Esophagus (tissue), 2 donors: ENCODE results near the gene MAPK14. TPM values are rescaled to one million over a fixed set of nuclear protein-coding genes. Genes with fewer than 3 reads are reported as not detected.
"Not testable (repeated sequence)": the region's sequence is repeated elsewhere in the genome, so short reads cannot be mapped to it uniquely, and the experiment has no call there.

Source experiments
- H3K27ac ChIP-seq, 2 donors: one replicate each; pipeline ENCODE4 v1.5.1; 2013; ENCODE audit warnings: low read depth in 2 of 2, mild to moderate bottlenecking in 2 of 2, inconsistent platforms in 1 of 2, low read length in 1 of 2, moderate library complexity in 1 of 2
- H3K27me3 ChIP-seq, 2 donors: one replicate each; pipeline ENCODE4 v1.6.1; 2013; ENCODE audit warnings: low read length in 2 of 2, control low read depth in 1 of 2, mild to moderate bottlenecking in 1 of 2; ENCODE audit not compliant: insufficient read depth in 2 of 2, control insufficient read depth in 1 of 2
- H3K36me3 ChIP-seq, 2 donors: one replicate each; pipeline ENCODE4 v1.6.1; 2013; ENCODE audit warnings: low read length in 1 of 2; ENCODE audit not compliant: control insufficient read depth in 2 of 2, insufficient read depth in 2 of 2
- H3K4me1 ChIP-seq, 2 donors: one replicate each; pipeline ENCODE4 v1.6.1; 2013; ENCODE audit warnings: low read length in 1 of 2; ENCODE audit not compliant: control insufficient read depth in 2 of 2, insufficient read depth in 2 of 2
- H3K4me3 ChIP-seq, 2 donors: one replicate each; pipeline ENCODE4 v1.5.1; 2013; ENCODE audit warnings: low read length in 2 of 2, mild to moderate bottlenecking in 2 of 2, low read depth in 1 of 2, moderate library complexity in 1 of 2
- H3K9me3 ChIP-seq, 2 donors: one replicate each; pipeline ENCODE4 v1.6.1; 2013; ENCODE audit warnings: mild to moderate bottlenecking in 2 of 2, low read depth in 1 of 2, low read length in 1 of 2, moderate library complexity in 1 of 2; ENCODE audit not compliant: control insufficient read depth in 2 of 2, insufficient read depth in 1 of 2
- WGBS, 2 donors: extraction: QIAGEN DNeasy Blood & Tissue Kit; methylation state at CpG; one replicate each; pipeline ENCODE4 v1.1.7; 2013; 5-methylcytosine and 5-hydroxymethylcytosine counted together
- polyA plus RNA-seq, 2 donors: library from polyadenylated mRNA; stranded (reverse); fragments of 200-250 nt; gene quantifications; one replicate each; pipeline ENCODE4 v1.2.3, GENCODE V29; 2013
- donor health status: healthy with polysubstance abuse.
- donor health status: Bipolar disorder and iron deficiency.

The MAPK14 gene
- 10 to 100 TPM; 11.3 to 19.1 TPM for polyA plus RNA-seq

DNA sequence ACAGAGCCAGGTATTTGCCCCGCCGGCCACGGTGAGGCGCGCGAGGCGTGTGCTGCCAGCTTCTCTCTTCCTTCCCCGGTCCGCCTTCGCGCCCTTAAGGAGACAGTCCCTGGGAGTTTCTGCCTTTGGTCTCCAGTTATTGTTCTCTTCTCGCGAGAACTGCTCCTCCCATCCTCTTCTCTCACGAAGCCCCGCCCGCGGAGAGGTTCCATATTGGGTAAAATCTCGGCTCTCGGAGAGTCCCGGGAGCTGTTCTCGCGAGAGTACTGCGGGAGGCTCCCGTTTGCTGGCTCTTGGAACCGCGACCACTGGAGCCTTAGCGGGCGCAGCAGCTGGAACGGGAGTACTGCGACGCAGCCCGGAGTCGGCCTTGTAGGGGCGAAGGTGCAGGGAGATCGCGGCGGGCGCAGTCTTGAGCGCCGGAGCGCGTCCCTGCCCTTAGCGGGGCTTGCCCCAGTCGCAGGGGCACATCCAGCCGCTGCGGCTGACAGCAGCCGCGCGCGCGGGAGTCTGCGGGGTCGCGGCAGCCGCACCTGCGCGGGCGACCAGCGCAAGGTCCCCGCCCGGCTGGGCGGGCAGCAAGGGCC is at the start of gene MAPK14:
MAPK14 (plus strand) TSS at position 308 of the 587 bp plus-strand sequence. CDS start 350 bp downstream, outside the sequence.
- no peaks in the 10 kb centered on the region for H3K36me3 ChIP-seq

DNA sequence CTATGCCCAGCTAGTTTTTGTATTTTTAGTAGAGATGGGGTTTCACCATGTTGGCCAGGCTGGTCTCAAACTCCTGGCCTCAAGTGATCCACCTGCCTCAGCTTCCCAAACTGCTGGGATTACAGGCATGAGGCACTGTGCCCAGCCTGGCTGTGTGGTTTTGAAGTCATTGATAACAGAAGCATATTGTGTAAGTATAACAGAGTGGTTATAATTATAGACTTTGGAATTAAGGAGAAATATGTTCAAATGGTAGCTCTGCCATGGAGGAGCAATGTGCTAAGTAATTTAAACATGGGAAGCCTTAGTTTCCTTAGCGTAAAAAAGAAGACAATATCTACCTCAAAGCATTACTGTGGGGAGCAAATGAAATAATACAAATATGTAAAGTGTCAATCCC is 47.5 kb upstream of the MAPK14 start:
- not testable (repeated sequence) for H3K9me3 ChIP-seq, H3K36me3 ChIP-seq, H3K27me3 ChIP-seq, H3K4me1 ChIP-seq, H3K4me3 ChIP-seq, H3K27ac ChIP-seq
- 100% methylated on average over 1 of the region's 1 CpG for WGBS, 2 donors

More for the DNA sequence above, at the start of gene MAPK14:
- no peaks in the 10 kb centered on the region for H3K9me3 ChIP-seq
- peak within 1 kb of the TSS; percentile 91 to 97 for H3K27ac ChIP-seq
- no peaks in the 10 kb centered on the region for H3K27me3 ChIP-seq
- peak within 1 kb of the TSS; percentile 94 to 98 for H3K4me3 ChIP-seq
- no peaks in the 10 kb centered on the region for H3K4me1 ChIP-seq
- 0% methylated on average over 62 of the region's 62 CpGs for WGBS, 2 donors

DNA sequence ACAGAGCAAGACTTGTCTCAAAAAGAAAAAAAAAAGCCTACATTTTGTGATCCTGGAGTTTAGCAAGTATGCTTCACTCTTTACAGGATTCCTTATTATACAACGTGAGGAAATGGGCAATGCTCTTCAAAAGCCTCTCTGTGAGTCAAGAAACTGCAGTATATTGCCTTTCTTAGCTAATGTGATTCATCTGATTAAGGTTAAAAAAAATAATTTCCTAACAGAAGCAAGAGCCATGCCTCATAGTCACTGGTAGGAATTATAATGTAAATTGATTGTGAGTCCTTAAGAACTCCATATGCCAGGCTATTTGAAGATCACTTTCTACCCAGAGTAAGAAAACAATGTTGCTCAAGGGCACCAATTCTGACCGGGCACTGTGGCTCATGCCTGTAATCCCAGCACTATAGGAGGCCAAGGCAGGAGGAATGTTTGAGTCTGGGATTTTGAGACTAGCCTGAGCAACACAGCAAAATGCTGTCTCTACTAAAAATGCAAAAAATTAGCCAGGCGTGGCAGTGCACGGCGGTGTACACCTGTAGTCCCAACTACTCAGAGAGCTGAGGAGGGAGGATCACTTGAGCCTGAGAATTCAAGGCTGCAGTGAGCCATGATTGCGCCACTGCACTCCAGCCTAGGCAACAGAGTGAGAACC is 46.5 kb upstream of the MAPK14 start:
- no peak overlapping the region for H3K27ac ChIP-seq
- H3K27me3 ChIP-seq, result no peaks in the 10 kb centered on the region
- WGBS, 2 donors, result 89 to 91% methylated on average over 6 of the region's 6 CpGs
- H3K9me3 ChIP-seq, result no peaks in the 10 kb centered on the region
- no peaks in the 10 kb centered on the region for H3K36me3 ChIP-seq
- no peaks in the 10 kb centered on the region for H3K4me1 ChIP-seq
- no peak overlapping the region for H3K4me3 ChIP-seq

DNA sequence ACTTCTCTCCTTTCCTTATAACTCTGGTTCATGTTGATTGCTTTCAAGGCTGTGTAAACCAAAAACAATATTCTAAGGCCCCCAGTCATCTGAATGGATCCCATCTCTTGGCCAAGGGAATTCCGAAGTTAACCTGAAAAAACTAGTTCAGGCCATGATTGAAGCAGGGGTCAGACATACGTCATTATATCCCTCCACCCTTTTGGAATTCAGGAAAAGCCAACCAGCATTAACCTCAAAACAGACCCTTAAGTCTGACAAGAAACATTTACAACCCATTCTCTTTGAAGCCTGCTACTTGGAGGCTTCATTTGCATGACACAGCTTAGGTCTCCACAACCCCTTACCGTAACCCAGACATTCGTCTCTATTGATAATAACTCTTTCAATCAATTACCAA is 42.9 kb upstream of the MAPK14 start:
- H3K27me3 ChIP-seq, result no peaks in the 10 kb centered on the region
- H3K4me3 ChIP-seq, result no peak overlapping the region
- no peak overlapping the region for H3K27ac ChIP-seq
- H3K9me3 ChIP-seq, result no peaks in the 10 kb centered on the region
- WGBS, 2 donors, result 85 to 86% methylated on average over 4 of the region's 4 CpGs
- H3K36me3 ChIP-seq, result no peaks in the 10 kb centered on the region
- H3K4me1 ChIP-seq, result no peaks in the 10 kb centered on the region

DNA sequence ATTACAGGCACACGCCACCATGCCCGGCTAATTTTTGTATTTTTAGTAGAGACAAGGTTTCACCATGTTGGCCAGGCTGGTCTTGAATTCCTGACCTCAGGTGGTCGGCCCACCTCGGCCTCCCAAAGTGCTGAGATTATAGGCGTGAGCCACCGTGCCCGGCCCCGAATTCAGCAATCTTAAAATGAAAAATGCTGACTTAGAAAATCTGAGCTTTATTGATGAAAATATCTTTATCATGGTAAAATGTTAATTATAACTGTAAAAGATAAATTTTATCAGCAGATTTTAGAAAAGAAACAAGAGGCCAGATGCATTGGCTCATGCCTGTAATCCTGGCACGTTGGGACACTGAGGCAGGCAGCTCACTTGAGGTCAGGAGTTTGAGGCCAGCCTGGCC is 39.6 kb upstream of the MAPK14 start:
- not testable (repeated sequence) for H3K4me3 ChIP-seq, H3K4me1 ChIP-seq, H3K9me3 ChIP-seq, H3K27me3 ChIP-seq, H3K27ac ChIP-seq, H3K36me3 ChIP-seq
- WGBS, 2 donors, result 86 to 92% methylated on average over 9 of the region's 9 CpGs

DNA sequence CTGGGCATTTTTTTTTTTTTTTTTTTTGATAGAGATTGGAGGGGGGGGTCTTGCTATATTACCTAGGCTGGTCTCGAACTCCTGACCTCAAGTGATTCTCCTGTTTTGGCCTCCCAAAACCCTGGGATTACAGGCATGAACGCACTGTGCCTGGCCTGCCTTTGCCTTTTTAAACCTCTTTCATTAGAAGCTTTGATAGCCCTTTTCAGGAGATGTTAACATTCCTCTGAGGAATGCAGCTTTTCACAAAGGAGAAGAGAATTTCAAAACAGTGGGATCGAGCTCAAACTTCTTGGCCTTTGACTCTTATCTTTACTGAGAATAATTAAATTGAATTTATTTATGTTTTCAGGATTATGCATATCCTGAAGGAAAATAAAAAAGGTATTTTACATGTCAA is 34.5 kb upstream of the MAPK14 start:
- Histone ChIP-seq H3K9me3 (no peaks in the 10 kb centered on the region), H3K27ac (no peak overlapping the region)
- WGBS, 2 donors, result 75 to 77% methylated on average over 3 of the region's 3 CpGs

DNA sequence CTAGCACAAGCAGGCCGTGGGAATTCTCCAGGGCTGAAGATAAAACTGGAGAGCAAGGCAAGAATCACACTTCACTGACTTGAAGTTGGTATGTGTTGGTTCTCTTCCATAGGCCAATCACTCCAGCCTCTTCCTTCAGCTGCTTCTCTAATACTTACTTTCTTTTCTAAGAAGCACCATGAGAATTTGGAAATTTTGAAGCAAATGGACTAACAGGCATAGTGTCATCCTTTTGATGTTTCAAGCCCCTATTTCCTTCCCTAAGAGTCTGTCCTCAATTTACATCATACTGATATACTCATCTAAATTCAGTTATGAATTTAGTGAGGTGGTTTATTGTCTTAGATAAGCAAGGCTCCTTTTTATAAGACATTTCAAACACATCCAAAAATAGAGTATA is 27.2 kb upstream of the MAPK14 start:
- H3K4me3 ChIP-seq, result no peak overlapping the region
- 85 to 88% methylated on average over 1 of the region's 1 CpG for WGBS, 2 donors
- no peaks in the 10 kb centered on the region for H3K4me1 ChIP-seq
- H3K36me3 ChIP-seq, result no peaks in the 10 kb centered on the region
- no peaks in the 10 kb centered on the region for H3K9me3 ChIP-seq
- H3K27me3 ChIP-seq, result no peaks in the 10 kb centered on the region
- no peak overlapping the region for H3K27ac ChIP-seq

More for the DNA sequence above, 34.5 kb upstream of the MAPK14 start:
- H3K4me3 ChIP-seq, result no peak overlapping the region
- no peaks in the 10 kb centered on the region for H3K4me1 ChIP-seq
- H3K36me3 ChIP-seq, result no peaks in the 10 kb centered on the region
- H3K27me3 ChIP-seq, result no peaks in the 10 kb centered on the region

DNA sequence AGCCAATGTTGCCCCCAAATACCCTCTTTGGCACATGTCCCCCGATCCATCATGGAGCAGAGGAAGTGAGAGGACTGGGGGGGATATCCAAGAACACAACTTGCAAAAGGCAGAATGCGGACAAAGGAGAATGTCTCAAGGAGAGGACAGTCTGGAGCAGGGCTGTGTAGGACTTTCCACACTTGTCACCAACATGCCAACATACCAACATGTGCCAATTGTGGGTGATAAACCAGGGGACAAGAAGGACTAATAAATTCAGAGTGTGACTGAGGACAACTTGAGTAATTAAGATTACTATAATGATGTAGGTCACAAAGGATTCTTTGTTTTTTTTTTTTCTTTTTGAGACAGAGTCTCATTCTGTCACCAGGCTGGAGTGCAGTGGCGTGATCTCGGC is 11.9 kb upstream of the MAPK14 start:
- Histone ChIP-seq H3K4me3 (no peak overlapping the region), H3K4me1 (no peaks in the 10 kb centered on the region), H3K27me3 (no peaks in the 10 kb centered on the region), H3K9me3 (no peaks in the 10 kb centered on the region), H3K36me3 (no peaks in the 10 kb centered on the region), H3K27ac (no peak overlapping the region)
- WGBS, 2 donors, result 77 to 93% methylated on average over 4 of the region's 4 CpGs

DNA sequence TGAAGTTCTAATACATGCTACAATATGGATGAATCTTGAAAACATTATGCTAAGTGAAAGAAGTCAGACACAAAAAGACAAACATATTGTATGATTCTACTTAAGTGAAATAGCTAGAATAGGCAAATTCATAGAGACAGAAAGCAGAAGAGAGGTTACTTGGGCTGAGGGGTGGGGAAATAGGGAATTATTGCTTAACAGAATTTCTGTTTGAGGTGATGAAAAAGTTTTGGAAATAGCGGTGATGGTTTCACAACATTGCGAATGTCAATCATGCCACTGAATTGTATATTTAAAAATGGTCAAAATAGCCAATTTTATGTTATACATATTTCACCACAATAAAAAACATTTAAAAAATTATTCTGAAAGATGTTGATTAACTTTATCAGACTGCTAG is 9.3 kb upstream of the MAPK14 start:
- 77 to 84% methylated on average over 2 of the region's 2 CpGs for WGBS, 2 donors
- Histone ChIP-seq H3K9me3 (no peaks in the 10 kb centered on the region), H3K4me1 (no peaks in the 10 kb centered on the region), H3K27me3 (no peaks in the 10 kb centered on the region), H3K4me3 (no peak overlapping the region), H3K27ac (no peak overlapping the region), H3K36me3 (no peaks in the 10 kb centered on the region)

DNA sequence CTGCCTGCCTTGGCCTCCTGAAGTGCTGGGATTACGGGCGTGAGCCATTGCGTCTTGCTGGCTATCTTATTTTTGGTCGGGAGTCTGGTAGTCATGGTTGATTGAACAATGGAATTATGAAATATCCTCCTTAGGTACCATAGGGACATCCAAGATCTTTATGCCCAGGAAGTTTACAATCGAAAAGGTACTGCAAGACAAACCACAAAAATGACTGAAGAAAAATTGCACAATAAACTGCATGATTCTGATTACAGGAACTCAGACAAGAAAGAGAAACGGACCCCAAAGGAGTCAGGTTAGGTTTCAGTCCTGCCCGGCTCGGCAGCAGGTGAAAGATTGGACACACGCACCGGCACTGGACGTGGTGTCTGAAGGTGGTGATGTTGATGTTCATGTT is 8.4 kb upstream of the MAPK14 start:
- 89 to 90% methylated on average over 11 of the region's 11 CpGs for WGBS, 2 donors
- no peaks in the 10 kb centered on the region for H3K27me3 ChIP-seq
- H3K27ac ChIP-seq, result no peak overlapping the region
- H3K36me3 ChIP-seq, result no peaks in the 10 kb centered on the region
- H3K4me1 ChIP-seq, result no peaks in the 10 kb centered on the region
- H3K9me3 ChIP-seq, result no peaks in the 10 kb centered on the region
- H3K4me3 ChIP-seq, result no peak overlapping the region
